ENCODE measurements around the gene LGALS4.
A peak's percentile ranks its signal among the peaks of the same experiment; 100 is the strongest.
"Not testable (repeated sequence)": the region's sequence is repeated elsewhere in the genome, so short reads cannot be mapped to it uniquely, and the experiment has no call there.

The LGALS4 gene

GRCh38 chr19:38830039-38830733 is 17.4 kb upstream of the LGALS4 start:
- Histone ChIP-seq H3K4me3 (ENCODE audit: low read depth, low read length) (no peak overlapping the region), H3K9me3 (ENCODE audit: insufficient read depth, low read depth, low read length) (no peaks in the 10 kb centered on the region), H3K4me2 (ENCODE audit: low read length) (no peak overlapping the region), H3K79me2 (ENCODE audit: control insufficient read depth, insufficient read depth, low read length, poor library complexity) (peaks cover 5% of the 10 kb centered on the region), H3K9ac (ENCODE audit: low read length) (no peak overlapping the region), H3K4ac (ENCODE audit: low read depth, low read length) (peak overlapping the region; percentile 40), H3K27me3 (ENCODE audit: insufficient read depth, low read length) (no peaks in the 10 kb centered on the region), H3K27ac (ENCODE audit: low read depth, low read length) (peak overlapping the region; percentile 92), H2BK5ac (ENCODE audit: low read depth, low read length, poor library complexity) (peak overlapping the region; percentile 65), H3K4me1 (ENCODE audit: control insufficient read depth in 1 of 2, insufficient read depth in 2 of 2, low read length in 2 of 2) (peaks cover 29 to 35% of the 10 kb centered on the region in 2 experiments), H2BK120ac (ENCODE audit: insufficient read depth, low read length, poor library complexity) (peak overlapping the region; percentile 77), H2AK5ac (ENCODE audit: low read length) (no peak overlapping the region), H4K8ac (ENCODE audit: low read depth, low read length) (peak overlapping the region; percentile 42), H2BK12ac (ENCODE audit: low read length) (peak overlapping the region; percentile 84), H3K18ac (ENCODE audit: low read length) (peak overlapping the region; percentile 20), H3K23ac (ENCODE audit: low read length) (no peak overlapping the region), H4K91ac (ENCODE audit: low read depth, low read length) (peak overlapping the region; percentile 87), H3K36me3 (ENCODE audit: control insufficient read depth in 1 of 2, insufficient read depth in 2 of 2, low read length in 2 of 2) (peaks cover 6% of the 10 kb centered on the region in 2 experiments), H3K79me1 (ENCODE audit: low read length) (peaks cover 33% of the 10 kb centered on the region), H2AFZ (ENCODE audit: insufficient read depth, low read length, poor library complexity) (no peak overlapping the region), H4K12ac (ENCODE audit: low read depth, low read length) (no peak overlapping the region), H3K14ac (ENCODE audit: low read length) (peak overlapping the region; percentile 45)
- WGBS (ENCODE audit: extremely low coverage, insufficient coverage, insufficient read length) = no CpG with 5 or more reads among the region's 4 CpGs
- DNase-seq = peak in 1 of 2 donors; percentile 25

- peak overlapping the region; percentile 45 for H2BK5ac ChIP-seq (ENCODE audit: low read depth, low read length, poor library complexity)
- WGBS (ENCODE audit: extremely low coverage, insufficient coverage, insufficient read length) = no CpG with 5 or more reads among the region's 7 CpGs
Observed at GRCh38 chr19:38829203-38829602, 16.5 kb upstream of the LGALS4 start.

GRCh38 chr19:38826856-38827551 is 14.3 kb upstream of the LGALS4 start:
- no peak overlapping the region for H4K8ac ChIP-seq (ENCODE audit: low read depth, low read length)
- H4K12ac ChIP-seq (ENCODE audit: low read depth, low read length) = no peak overlapping the region
- peak overlapping the region; percentile 61 for H3K27ac ChIP-seq (ENCODE audit: low read depth, low read length)
- no peak overlapping the region for H3K23ac ChIP-seq (ENCODE audit: low read length)
- H2BK5ac ChIP-seq (ENCODE audit: low read depth, low read length, poor library complexity) = peak overlapping the region; percentile 65
- peaks cover 13 to 14% of the 10 kb centered on the region in 2 experiments for H3K36me3 ChIP-seq (ENCODE audit: control insufficient read depth in 1 of 2, insufficient read depth in 2 of 2, low read length in 2 of 2)
- H2BK120ac ChIP-seq (ENCODE audit: insufficient read depth, low read length, poor library complexity) = peak overlapping the region; percentile 14
- no peak overlapping the region for H3K9ac ChIP-seq (ENCODE audit: low read length)
- no peak overlapping the region for H2AK5ac ChIP-seq (ENCODE audit: low read length)
- H3K27me3 ChIP-seq (ENCODE audit: insufficient read depth, low read length) = no peaks in the 10 kb centered on the region
- no peak overlapping the region for H3K4ac ChIP-seq (ENCODE audit: low read depth, low read length)
- no peaks in the 10 kb centered on the region for H3K9me3 ChIP-seq (ENCODE audit: insufficient read depth, low read depth, low read length)
- peak overlapping the region; percentile 15 for H4K91ac ChIP-seq (ENCODE audit: low read depth, low read length)
- H3K14ac ChIP-seq (ENCODE audit: low read length) = no peak overlapping the region
- WGBS (ENCODE audit: extremely low coverage, insufficient coverage, insufficient read length) = no CpG with 5 or more reads among the region's 6 CpGs
- no peak overlapping the region for H3K18ac ChIP-seq (ENCODE audit: low read length)
- peaks cover 25 to 36% of the 10 kb centered on the region in 2 experiments for H3K4me1 ChIP-seq (ENCODE audit: control insufficient read depth in 1 of 2, insufficient read depth in 2 of 2, low read length in 2 of 2)
- no peak overlapping the region for H3K4me3 ChIP-seq (ENCODE audit: low read depth, low read length)
- H3K79me1 ChIP-seq (ENCODE audit: low read length) = peaks cover 25% of the 10 kb centered on the region
- H3K79me2 ChIP-seq (ENCODE audit: control insufficient read depth, insufficient read depth, low read length, poor library complexity) = peaks cover 2% of the 10 kb centered on the region
- H2AFZ ChIP-seq (ENCODE audit: insufficient read depth, low read length, poor library complexity) = no peak overlapping the region
- peak in 1 of 2 donors; percentile 19 for DNase-seq
- peak overlapping the region; percentile 87 for H2BK12ac ChIP-seq (ENCODE audit: low read length)
- peak overlapping the region; percentile 26 for H3K4me2 ChIP-seq (ENCODE audit: low read length)

More at GRCh38 chr19:38829203-38829602, 16.5 kb upstream of the LGALS4 start:
- not testable (repeated sequence) for H3K23ac ChIP-seq (ENCODE audit: low read length); H3K36me3 ChIP-seq (ENCODE audit: control insufficient read depth in 1 of 2, insufficient read depth in 2 of 2, low read length in 2 of 2); H3K27me3 ChIP-seq (ENCODE audit: insufficient read depth, low read length); H2AFZ ChIP-seq (ENCODE audit: insufficient read depth, low read length, poor library complexity); H2AK5ac ChIP-seq (ENCODE audit: low read length); H3K9ac ChIP-seq (ENCODE audit: low read length); H3K4ac ChIP-seq (ENCODE audit: low read depth, low read length); H3K14ac ChIP-seq (ENCODE audit: low read length); H3K4me3 ChIP-seq (ENCODE audit: low read depth, low read length); H3K4me2 ChIP-seq (ENCODE audit: low read length); H4K12ac ChIP-seq (ENCODE audit: low read depth, low read length); H3K79me2 ChIP-seq (ENCODE audit: control insufficient read depth, insufficient read depth, low read length, poor library complexity); H3K9me3 ChIP-seq (ENCODE audit: insufficient read depth, low read depth, low read length)
- H4K8ac ChIP-seq (ENCODE audit: low read depth, low read length) = peak overlapping the region; percentile 54
- peaks cover 29 to 40% of the 10 kb centered on the region in 2 experiments for H3K4me1 ChIP-seq (ENCODE audit: control insufficient read depth in 1 of 2, insufficient read depth in 2 of 2, low read length in 2 of 2)
- peak overlapping the region; percentile 69 for H2BK120ac ChIP-seq (ENCODE audit: insufficient read depth, low read length, poor library complexity)
- peak overlapping the region; percentile 53 for H2BK12ac ChIP-seq (ENCODE audit: low read length)
- H3K79me1 ChIP-seq (ENCODE audit: low read length) = peaks cover 33% of the 10 kb centered on the region
- H3K18ac ChIP-seq (ENCODE audit: low read length) = peak overlapping the region; percentile 54
- H3K27ac ChIP-seq (ENCODE audit: low read depth, low read length) = peak overlapping the region; percentile 49
- H4K91ac ChIP-seq (ENCODE audit: low read depth, low read length) = peak overlapping the region; percentile 87
- DNase-seq = peak; percentile 77 to 91

- DNase-seq = not testable (repeated sequence)
- peaks cover 25 to 35% of the 10 kb centered on the region in 2 experiments for H3K4me1 ChIP-seq (ENCODE audit: control insufficient read depth in 1 of 2, insufficient read depth in 2 of 2, low read length in 2 of 2)
Observed at GRCh38 chr19:38825936-38826335, 13.2 kb upstream of the LGALS4 start.

More at GRCh38 chr19:38825936-38826335, 13.2 kb upstream of the LGALS4 start:
- no CpG with 5 or more reads among the region's 7 CpGs for WGBS (ENCODE audit: extremely low coverage, insufficient coverage, insufficient read length)
- not testable (repeated sequence) for H3K4ac ChIP-seq (ENCODE audit: low read depth, low read length); H3K23ac ChIP-seq (ENCODE audit: low read length); H4K8ac ChIP-seq (ENCODE audit: low read depth, low read length); H3K79me2 ChIP-seq (ENCODE audit: control insufficient read depth, insufficient read depth, low read length, poor library complexity); H3K9ac ChIP-seq (ENCODE audit: low read length); H3K4me3 ChIP-seq (ENCODE audit: low read depth, low read length); H3K14ac ChIP-seq (ENCODE audit: low read length); H2AFZ ChIP-seq (ENCODE audit: insufficient read depth, low read length, poor library complexity); H3K27ac ChIP-seq (ENCODE audit: low read depth, low read length); H2BK5ac ChIP-seq (ENCODE audit: low read depth, low read length, poor library complexity); H3K4me2 ChIP-seq (ENCODE audit: low read length); H4K12ac ChIP-seq (ENCODE audit: low read depth, low read length); H3K18ac ChIP-seq (ENCODE audit: low read length); H3K27me3 ChIP-seq (ENCODE audit: insufficient read depth, low read length); H3K9me3 ChIP-seq (ENCODE audit: insufficient read depth, low read depth, low read length)
- Histone ChIP-seq H3K79me1 (ENCODE audit: low read length) (peaks cover 20% of the 10 kb centered on the region), H2BK12ac (ENCODE audit: low read length) (peak overlapping the region; percentile 17), H3K36me3 (ENCODE audit: control insufficient read depth in 1 of 2, insufficient read depth in 2 of 2, low read length in 2 of 2) (peaks cover 14 to 20% of the 10 kb centered on the region in 2 experiments), H2AK5ac (ENCODE audit: low read length) (peak overlapping the region; percentile 24), H4K91ac (ENCODE audit: low read depth, low read length) (peak overlapping the region; percentile 42), H2BK120ac (ENCODE audit: insufficient read depth, low read length, poor library complexity) (peak overlapping the region; percentile 18)
